CD4-positive, alpha-beta T cell (primary cell): Measurements from ENCODE around the gene FRMD4B. TPM values are rescaled to one million over a fixed set of nuclear protein-coding genes. Genes with fewer than 3 reads are reported as not detected.

Source experiments
- ATAC-seq: fragments of 200-7000 bp; cut with Tn5 transposase; one replicate; pipeline ENCODE4 v1.10.0; 2022; ENCODE audit warnings: mild to moderate bottlenecking; ENCODE audit not compliant: poor library complexity
- CTCF ChIA-PET: fragments of 350-600 bp; sonication (Branson Sonifier 250); formaldehyde crosslinking; loops from one replicate; lab custom pipeline; 2021; ENCODE audit warnings: antibody characterized with exemption, inconsistent platforms; lab: Charles Lee
- POLR2A ChIA-PET: fragments of 350-600 bp; sonication (Branson Sonifier 250); formaldehyde crosslinking; loops from one replicate; lab custom pipeline; 2021; ENCODE audit warnings: antibody characterized with exemption, inconsistent platforms; lab: Charles Lee
- DNase-seq, 14 experiments: peaks; one replicate each; pipeline ENCODE4 v3.0.0-alpha.2; 2013 to 2020; ENCODE audit warnings: mixed read lengths in 2 of 14
- H3K27ac ChIP-seq, 2 donors: one replicate each; pipeline versions ENCODE4 v1.5.1 to v1.7.0; 2013; ENCODE audit warnings: low read length in 2 of 2, low read depth in 1 of 2, mild to moderate bottlenecking in 1 of 2
- H3K27me3 ChIP-seq, 2 experiments: 1 replicate in 1 of 2; 2 replicates in 1 of 2; pipeline versions ENCODE4 v1.6.1 to v1.7.0; 2013; ENCODE audit warnings: low read length in 2 of 2, control low read depth in 1 of 2, mild to moderate bottlenecking in 1 of 2, moderate library complexity in 1 of 2; ENCODE audit not compliant: insufficient read depth in 2 of 2, control insufficient read depth in 1 of 2
- H3K36me3 ChIP-seq: one replicate; pipeline ENCODE4 v1.6.1; 2013; ENCODE audit warnings: low read length, control low read depth; ENCODE audit not compliant: insufficient read depth
- H3K4me1 ChIP-seq: one replicate; pipeline ENCODE4 v1.6.1; 2013; ENCODE audit warnings: low read length, control low read depth; ENCODE audit not compliant: insufficient read depth
- H3K4me3 ChIP-seq: one replicate; pipeline ENCODE4 v1.5.1; 2013; ENCODE audit warnings: mild to moderate bottlenecking, low read length, moderate library complexity
- H3K9me3 ChIP-seq, 2 experiments: 1 replicate in 1 of 2; 2 replicates in 1 of 2; pipeline versions ENCODE4 v1.6.1 to v1.7.0; 2013; ENCODE audit warnings: low read length in 2 of 2, mild to moderate bottlenecking in 2 of 2, control low read depth in 1 of 2, moderate library complexity in 1 of 2; ENCODE audit not compliant: control insufficient read depth in 1 of 2, insufficient read depth in 1 of 2
- H3K27ac Mint-ChIP-seq: one replicate; pipeline ENCODE4 v1.8.0; 2020; ENCODE audit warnings: mixed read lengths
- H3K27me3 Mint-ChIP-seq: one replicate; pipeline ENCODE4 v1.8.0; 2021; ENCODE audit warnings: mixed read lengths
- H3K36me3 Mint-ChIP-seq: one replicate; pipeline ENCODE4 v1.8.0; 2021; ENCODE audit warnings: low read depth, mixed read lengths
- H3K4me1 Mint-ChIP-seq: one replicate; pipeline ENCODE4 v1.8.0; 2021; ENCODE audit warnings: low read depth, mixed read lengths
- H3K4me3 Mint-ChIP-seq: one replicate; pipeline ENCODE4 v1.8.0; 2020; ENCODE audit warnings: mild to moderate bottlenecking, mixed read lengths
- H3K9me3 Mint-ChIP-seq: one replicate; pipeline ENCODE4 v1.8.0; 2020; ENCODE audit warnings: mixed read lengths
- intact Hi-C, 2 experiments: fragments of 100-400 bp; cut with DNase I in 1 of 2; cut with micrococcal nuclease in 1 of 2; formaldehyde crosslinking; loops; one replicate each; pipeline versions ENCODE4 v1.15.1 to v1.9.0; 2023 to 2025; cut with DNase I, micrococcal nuclease
- total RNA-seq, 174 experiments: library from RNA in 2 of 174; stranded (reverse) in 2 of 174; gene quantifications; one replicate each; pipeline ENCODE4 v1.2.3 and lab custom pipeline; 2021 to 2026
- TF ChIP-seq, protein P1 (sequence below): fragments of 200-600 bp; IDR thresholded peaks from one replicate; pipeline ENCODE4 v1.8.0; 2022; ENCODE audit warnings: antibody characterized with exemption, mild to moderate bottlenecking

The FRMD4B gene
- total RNA-seq, 2 experiments from 2014 or later = 5.5 to 7.7 TPM

DNA sequence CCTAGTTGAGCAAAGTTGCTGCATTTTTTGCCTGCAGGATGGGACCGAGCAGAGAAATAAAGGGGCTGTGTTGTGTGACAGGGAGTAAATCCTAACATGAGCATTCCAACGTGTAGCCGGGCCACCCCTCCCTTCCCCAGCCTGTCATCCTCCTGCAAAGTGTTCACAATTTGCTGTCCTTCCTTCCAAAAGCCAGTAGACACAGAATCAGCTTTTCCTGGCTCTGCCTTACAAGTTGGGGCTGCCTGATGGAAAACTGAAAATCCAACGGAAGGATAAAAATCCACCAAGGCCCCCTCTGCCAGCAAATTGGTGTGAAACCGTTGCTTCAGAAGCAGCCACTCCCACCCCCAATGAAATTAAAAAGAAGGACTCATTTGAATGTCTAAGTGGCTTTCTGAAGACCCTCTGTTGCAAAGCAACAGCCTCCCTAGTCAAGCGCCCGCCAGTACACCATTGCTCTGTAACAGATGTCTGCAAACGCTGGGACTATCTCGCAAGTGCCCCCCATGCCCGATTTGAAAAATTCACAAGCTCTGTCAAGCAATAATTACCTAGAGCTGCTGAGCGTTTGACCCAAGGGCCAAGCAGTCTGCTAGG is 665 bp downstream of the FRMD4B start:
- Histone ChIP-seq H3K9me3 (peaks cover 0 to 9% of the 10 kb centered on the region in 2 experiments), H3K4me3 (peak overlapping the region; percentile 39), H3K27me3 (peaks cover 31 to 51% of the 10 kb centered on the region in 2 experiments), H3K4me1 (peaks cover 15% of the 10 kb centered on the region), H3K27ac (no peak overlapping the region), H3K36me3 (no peaks in the 10 kb centered on the region)
- DNase-seq (no peak), ATAC-seq (no peak)
- Mint-ChIP-seq H3K27ac (no peak overlapping the region), H3K27me3 (peaks cover 59% of the 10 kb centered on the region), H3K4me1 (peaks cover 9% of the 10 kb centered on the region), H3K36me3 (no peaks in the 10 kb centered on the region), H3K9me3 (no peaks in the 10 kb centered on the region), H3K4me3 (no peak overlapping the region)
- CTCF ChIA-PET = no interaction called here
- intact Hi-C loops = no loop called here
- POLR2A ChIA-PET = no interaction called here
- TF ChIP-seq, protein P1, sequence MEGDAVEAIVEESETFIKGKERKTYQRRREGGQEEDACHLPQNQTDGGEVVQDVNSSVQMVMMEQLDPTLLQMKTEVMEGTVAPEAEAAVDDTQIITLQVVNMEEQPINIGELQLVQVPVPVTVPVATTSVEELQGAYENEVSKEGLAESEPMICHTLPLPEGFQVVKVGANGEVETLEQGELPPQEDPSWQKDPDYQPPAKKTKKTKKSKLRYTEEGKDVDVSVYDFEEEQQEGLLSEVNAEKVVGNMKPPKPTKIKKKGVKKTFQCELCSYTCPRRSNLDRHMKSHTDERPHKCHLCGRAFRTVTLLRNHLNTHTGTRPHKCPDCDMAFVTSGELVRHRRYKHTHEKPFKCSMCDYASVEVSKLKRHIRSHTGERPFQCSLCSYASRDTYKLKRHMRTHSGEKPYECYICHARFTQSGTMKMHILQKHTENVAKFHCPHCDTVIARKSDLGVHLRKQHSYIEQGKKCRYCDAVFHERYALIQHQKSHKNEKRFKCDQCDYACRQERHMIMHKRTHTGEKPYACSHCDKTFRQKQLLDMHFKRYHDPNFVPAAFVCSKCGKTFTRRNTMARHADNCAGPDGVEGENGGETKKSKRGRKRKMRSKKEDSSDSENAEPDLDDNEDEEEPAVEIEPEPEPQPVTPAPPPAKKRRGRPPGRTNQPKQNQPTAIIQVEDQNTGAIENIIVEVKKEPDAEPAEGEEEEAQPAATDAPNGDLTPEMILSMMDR = no peak

DNA sequence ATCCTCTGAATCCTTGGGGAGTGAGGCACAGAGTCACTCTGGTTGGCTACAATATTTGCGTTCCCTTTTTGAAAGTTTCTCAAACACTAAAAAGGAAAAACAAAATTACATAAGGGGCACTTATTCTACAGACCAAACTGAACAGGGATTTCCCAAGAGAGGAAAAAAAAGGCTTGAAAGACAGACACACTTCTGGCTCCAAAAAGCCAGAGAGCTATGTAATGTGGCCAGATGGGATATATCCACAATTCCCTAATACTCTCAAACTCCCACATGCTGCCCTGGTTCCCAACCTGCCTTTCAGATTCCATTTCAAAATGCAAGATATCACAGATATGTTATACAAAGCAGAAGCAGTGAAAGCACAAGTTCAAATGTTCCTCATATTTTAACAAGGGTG is 1.6 kb downstream of the FRMD4B start:
- ATAC-seq (no peak), DNase-seq (no peak)
- Mint-ChIP-seq H3K9me3 (no peaks in the 10 kb centered on the region), H3K4me3 (peak overlapping the region; percentile 13), H3K4me1 (peaks cover 9% of the 10 kb centered on the region), H3K36me3 (no peaks in the 10 kb centered on the region), H3K27me3 (peaks cover 52% of the 10 kb centered on the region), H3K27ac (no peak overlapping the region)
- Histone ChIP-seq H3K9me3 (peaks cover 0 to 9% of the 10 kb centered on the region in 2 experiments), H3K27me3 (peaks cover 31 to 48% of the 10 kb centered on the region in 2 experiments), H3K36me3 (no peaks in the 10 kb centered on the region), H3K4me1 (peaks cover 15% of the 10 kb centered on the region), H3K4me3 (no peak overlapping the region), H3K27ac (no peak overlapping the region)
- CTCF ChIA-PET = no interaction called here
- TF ChIP-seq, protein P1 = no peak
- POLR2A ChIA-PET = no interaction called here
- intact Hi-C loops = no loop called here

DNA sequence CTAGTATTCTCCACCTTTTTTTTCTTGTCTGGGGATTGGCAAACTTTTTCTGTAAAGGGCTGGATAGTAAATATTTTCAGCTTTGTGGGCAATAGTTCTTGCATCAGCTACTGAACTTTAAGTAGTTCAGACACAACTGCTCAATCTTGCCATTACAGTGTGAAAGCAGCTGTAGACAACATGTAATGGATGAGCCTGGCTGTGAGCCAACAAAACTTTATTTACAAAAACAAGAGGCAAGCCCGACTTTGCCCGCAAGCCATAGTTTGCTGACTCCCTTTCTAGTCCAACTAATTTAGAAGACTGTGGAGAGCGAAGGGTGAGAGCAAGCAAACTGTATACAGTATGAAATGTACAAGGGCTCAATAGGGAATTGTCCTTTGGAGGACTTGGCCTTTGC is 6.2 kb downstream of the FRMD4B start:
- ATAC-seq (no peak), DNase-seq (no peak)
- TF ChIP-seq, protein P1 = no peak
- POLR2A ChIA-PET = no interaction called here
- no peak overlapping the region for H3K27ac Mint-ChIP-seq
- Histone ChIP-seq H3K4me3 (no peak overlapping the region), H3K36me3 (no peaks in the 10 kb centered on the region), H3K27me3 (peaks cover 5 to 9% of the 10 kb centered on the region in 2 experiments), H3K4me1 (no peaks in the 10 kb centered on the region), H3K27ac (no peak overlapping the region), H3K9me3 (no peaks in the 10 kb centered on the region)
- no peaks in the 10 kb centered on the region for H3K9me3 Mint-ChIP-seq
- H3K4me3 Mint-ChIP-seq = no peak overlapping the region
- CTCF ChIA-PET = no interaction called here
- no peaks in the 10 kb centered on the region for H3K4me1 Mint-ChIP-seq
- peaks cover 12% of the 10 kb centered on the region for H3K27me3 Mint-ChIP-seq
- intact Hi-C loops = no loop called here
- no peaks in the 10 kb centered on the region for H3K36me3 Mint-ChIP-seq
